GM21447 (cell line): ENCODE data around the gene LTF.

Experiments used
- ATAC-seq: cut with Tn5 transposase; IDR thresholded peaks from one replicate; pipeline ENCODE4 v1.9.1; 2021; ENCODE audit not compliant: unreplicated experiment

Gene LTF

DNA sequence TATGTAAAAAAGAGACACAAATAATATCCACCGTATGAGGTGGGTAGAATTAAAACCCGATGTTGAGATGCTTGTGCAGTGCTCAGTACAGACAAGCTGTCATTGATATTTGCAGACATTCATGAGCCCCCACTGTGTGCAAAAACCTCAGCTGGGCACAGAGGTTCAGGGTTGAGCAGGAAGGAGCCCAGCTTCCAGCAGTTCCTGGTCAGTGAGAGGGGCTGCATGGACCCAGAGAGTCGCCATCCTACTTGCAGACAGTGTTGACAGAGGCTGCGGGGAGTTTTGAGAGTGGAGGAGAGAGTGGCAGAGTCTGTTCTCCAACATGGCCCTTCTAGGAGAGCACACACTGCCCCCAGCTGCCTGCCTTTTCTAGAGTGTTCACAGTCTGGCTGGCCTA is 6.1 kb upstream of the LTF start:
- no peak for ATAC-seq

DNA sequence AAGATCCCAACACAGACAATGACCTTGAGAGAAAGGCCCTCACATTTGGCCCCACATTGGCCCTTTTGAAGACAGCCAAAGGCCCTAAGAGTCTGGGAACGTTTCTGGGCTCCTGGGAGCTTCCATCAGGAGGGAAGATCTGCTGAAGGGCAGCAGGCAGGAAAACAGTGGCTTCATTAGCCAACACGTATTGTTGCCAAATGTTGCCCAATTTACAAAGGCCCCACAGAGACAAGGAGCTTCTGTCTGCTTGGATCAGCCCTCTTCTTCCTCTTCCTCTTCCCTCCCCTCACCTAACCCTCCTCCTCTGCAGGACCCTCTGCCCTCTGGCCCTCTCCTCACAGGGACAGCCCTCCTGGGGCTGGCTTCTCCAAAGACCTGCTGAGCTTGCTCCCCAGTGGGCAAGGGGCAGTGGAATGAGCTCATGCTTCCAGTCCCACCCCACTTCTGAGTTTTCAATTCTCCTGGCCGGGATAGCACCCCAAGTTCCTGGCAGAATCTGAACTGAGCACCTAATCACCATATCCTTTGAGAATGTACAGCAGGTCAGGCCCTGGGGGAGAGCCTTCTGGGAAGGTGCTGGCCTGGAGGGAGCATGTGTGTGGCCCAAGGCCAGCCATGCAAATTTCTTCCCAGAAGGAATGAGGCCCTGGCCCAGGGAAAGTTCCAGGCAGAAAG is 5.1 kb upstream of the LTF start:
- ATAC-seq = no peak

DNA sequence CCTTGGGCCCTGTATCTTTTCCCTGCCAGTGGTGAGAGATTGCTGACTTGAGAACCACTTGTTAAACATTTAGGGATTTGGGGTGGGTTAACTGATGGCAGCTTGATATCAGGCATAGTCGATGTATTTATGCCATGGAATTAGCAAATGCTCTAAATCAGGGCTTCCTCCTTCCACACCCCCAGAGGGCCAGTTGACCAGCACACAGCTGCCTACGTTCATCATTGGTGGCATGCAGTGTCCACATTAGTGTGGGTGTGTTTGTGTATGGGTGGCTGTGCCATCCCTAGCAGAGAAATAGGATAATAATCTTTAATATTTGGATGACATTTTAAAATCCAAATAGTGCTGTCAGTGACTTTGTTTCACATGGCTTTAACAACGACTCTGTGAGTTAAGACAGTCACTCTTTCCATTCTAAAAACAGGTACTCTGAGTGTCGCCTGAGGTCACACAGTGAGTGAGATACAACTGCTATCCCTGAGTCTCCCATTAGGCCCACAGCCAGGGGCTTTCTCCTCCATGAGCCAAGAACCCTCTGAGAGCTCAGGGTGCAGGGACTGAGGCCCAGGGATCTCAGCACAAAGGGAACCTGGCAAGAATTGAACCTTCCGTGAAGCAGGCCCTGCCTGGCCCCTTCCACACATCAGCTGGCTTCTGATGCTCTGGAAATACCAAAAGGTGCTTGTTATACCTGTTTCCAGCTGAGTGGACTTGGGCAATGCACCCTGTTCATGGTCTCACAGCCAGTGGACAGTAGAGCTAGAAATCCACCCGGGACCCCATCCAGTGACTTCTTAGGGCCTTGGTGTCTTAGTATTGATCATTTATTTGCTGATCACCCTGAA is 4.3 kb upstream of the LTF start:
- no peak for ATAC-seq

DNA sequence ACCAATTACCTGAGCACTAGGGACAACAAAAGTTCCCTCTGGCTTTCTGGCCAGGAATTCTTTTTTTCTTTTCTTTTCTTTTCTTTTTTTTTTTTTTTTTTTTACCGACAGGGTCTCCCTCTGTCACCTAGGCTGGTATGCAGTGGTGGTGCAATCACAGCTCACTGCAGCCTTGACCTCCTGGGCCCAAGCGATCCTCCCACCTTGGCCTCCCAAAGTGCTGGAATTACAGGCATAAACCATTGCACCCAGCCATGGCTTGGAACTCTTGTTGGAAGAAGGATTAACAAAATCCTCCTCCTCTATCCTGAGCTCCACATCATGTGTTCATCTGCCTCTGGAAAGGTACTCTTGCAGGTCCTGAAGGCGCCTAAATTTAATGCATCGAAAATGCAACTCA is 2.9 kb upstream of the LTF start:
- no peak for ATAC-seq

DNA sequence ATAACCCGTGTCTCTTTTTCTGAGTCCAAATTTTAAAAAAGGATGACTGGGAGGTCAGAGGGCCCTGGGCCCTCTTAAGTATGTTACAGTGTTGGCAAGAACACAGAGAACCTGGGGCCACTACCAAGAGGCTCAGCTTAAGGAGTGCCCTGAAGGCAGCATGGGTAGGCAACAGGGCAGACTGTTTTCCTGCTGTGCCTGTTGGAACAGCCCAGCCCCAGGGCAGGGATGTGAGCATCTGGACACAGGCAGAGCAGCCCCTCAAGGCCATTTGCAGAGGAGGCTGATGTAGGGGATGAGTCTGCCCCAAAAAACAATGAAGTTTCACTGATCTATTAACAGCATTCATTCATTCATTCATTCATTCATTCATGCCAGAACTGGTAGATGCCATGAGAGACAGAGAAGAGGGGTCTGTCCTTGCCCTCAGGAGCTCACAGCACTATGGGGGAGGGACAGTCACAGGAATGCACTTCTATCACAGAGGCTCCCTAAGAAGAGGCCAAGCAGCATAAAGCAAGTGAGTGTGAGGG is 2.2 kb upstream of the LTF start:
- ATAC-seq = no peak

DNA sequence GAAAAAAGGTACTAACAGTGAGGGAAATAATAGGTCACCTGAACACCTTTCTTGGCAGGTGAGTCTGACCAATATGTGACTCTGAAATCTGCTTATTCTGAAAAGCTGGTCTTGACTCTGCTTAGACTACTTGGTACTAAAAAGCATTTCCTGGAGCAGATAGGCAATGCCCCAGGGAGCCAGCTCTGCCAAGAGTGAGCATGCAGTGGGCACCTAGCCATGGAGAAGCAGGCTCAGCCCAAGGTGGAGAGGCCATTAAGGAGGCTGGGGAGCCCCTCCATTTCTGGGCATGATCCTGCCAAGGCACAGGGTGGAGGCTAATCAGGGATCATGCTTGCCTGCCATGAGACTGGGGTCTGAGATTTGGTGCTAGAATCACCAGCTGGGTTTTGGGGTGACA is 1.6 kb upstream of the LTF start:
- ATAC-seq = no peak

DNA sequence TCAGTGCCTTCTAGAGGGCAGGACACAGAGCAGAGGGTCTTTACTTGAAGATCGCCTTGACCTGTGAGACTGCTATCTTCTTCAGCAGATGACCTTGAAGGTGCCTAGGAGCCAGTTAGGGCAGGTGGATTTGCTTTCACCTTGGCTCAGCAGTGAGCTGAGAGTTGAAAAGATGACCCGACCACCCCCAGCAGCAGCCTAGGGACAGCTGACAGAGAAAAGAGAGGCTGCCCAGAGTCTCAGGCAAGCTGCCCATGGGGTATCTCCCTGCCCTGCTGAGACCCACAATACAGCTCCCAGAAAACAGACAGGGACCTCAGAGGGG is 453 bp upstream of the LTF start:
- no peak for ATAC-seq

DNA sequence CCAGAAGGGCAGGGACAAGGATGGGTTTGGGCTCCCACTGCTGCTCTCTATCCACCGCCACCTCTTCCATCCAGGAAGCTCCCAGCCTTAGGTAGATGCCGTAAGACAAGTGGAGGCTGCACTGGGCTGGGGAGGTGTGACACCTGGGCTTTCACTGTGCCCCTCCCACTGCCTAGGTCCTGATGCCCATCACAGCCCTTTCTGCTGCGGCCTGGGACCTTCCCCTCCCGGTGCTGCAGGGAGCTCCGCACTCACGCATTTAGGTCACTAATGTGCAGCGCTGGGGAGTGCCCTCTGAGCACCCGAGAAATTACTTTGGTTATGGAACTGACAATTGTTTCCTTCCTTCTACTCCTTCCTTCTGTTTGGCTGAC is 850 bp downstream of the LTF start:
- ATAC-seq = no peak

DNA sequence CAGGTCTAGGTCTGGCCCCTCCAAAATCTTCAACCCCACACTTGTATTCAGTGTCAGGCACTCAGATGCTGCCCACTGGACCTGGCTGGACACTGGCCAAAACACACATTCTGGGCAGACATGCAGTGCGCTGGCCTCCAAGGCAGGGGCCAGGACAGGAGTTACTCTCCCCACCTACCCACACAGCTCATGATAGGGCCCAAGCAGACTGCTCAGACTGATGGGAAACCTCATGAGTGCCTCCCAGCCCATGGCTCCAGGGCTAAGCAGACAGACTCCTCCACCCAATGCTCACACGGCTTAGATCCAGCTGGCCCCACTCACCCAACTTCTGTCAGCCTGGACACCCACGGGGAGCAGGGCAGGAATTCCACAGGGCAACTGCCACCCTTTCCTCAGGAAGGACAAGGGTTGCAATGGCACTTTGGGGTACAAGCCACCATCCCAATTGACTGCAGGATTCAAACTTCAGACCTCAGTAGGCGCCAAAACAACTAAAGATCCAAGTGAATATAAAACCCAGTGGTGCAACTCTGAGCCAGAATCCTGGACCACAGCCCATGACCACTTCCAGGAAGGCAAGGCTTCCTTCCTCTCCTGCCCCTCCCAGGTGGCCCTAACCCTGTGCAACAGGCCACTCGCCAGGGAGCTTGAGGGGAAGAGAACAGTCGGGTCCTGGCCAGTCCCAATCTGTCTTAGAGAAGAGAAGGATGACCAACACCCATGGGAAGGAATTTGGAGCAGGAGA is 1.4 kb downstream of the LTF start:
- no peak for ATAC-seq

DNA sequence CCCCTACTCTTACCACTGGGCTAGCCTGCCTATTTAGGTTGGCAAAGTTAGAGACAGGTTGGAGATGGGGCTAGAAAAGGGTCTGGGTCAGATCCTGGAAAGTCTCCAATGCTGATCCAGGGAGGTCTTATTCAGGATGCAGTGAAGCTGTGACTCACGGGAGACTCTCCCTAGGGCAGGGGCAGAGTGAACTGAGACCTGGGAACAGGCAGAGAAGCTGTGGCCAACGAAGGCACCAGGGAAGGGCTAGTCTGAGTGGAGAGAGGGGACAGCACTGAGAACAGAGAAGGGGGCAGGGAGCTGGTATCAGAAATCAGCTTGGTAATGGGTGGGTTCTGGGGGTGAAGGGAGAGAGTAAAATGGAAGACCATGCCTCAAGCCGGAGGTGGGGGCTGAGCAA is 2.2 kb downstream of the LTF start:
- no peak for ATAC-seq

DNA sequence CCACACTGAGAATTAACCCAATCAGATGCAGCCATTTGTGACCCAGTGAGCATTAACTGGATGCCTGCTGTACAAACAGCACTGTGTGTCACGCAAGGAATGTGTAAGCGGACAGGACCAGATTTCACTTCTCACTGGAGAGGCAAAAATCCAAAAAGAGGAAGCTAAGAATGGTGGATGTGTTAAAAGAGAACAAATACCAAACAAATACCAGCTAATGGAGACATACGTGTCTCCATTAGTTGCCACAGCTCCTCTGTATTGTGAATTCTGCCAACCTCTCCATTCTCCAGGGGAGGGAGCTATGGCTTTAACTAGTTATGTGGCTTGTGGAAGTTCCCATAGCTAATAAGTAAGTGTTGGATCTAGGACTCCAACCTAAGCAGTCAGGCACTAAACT is 2.6 kb downstream of the LTF start:
- ATAC-seq = no peak

DNA sequence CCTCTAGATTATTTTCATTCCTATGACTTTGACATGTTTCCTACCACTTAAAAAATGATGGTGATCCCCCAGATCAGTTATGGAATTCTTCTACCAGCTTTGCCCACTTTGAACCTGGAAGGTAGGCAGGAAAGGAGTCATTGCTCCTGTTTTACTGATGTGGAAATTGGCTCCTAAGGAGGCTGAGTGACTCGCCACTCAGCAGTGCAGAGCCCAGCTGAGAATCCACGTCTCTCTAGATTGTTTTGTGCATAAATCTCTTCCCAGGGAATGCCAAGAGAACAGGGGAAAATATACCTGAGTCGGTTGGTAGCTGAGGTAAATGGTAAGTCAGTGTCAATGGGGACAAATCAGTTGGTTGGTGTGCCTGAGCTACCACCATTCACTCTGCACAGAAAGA is 4.7 kb downstream of the LTF start:
- no peak for ATAC-seq

DNA sequence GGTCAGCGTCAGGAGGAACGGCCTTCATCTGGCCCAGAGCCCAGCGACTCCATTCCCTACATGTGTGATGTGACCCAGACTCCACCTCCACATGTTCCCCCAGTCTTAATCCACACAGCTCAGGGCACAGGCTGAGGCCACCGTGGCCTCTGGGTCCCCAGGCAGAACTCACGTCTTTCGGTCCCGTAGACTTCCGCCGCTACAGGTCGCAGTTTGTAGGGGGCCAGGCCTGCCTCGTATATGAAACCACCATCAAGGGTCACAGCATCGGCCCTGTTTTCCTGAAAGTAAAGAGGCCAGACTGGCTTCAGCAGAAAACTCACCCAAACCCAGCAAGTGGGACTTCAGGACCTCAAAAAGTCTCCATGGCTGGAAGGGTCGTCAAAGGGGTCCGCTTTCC is 8.6 kb downstream of the LTF start:
- ATAC-seq = no peak

DNA sequence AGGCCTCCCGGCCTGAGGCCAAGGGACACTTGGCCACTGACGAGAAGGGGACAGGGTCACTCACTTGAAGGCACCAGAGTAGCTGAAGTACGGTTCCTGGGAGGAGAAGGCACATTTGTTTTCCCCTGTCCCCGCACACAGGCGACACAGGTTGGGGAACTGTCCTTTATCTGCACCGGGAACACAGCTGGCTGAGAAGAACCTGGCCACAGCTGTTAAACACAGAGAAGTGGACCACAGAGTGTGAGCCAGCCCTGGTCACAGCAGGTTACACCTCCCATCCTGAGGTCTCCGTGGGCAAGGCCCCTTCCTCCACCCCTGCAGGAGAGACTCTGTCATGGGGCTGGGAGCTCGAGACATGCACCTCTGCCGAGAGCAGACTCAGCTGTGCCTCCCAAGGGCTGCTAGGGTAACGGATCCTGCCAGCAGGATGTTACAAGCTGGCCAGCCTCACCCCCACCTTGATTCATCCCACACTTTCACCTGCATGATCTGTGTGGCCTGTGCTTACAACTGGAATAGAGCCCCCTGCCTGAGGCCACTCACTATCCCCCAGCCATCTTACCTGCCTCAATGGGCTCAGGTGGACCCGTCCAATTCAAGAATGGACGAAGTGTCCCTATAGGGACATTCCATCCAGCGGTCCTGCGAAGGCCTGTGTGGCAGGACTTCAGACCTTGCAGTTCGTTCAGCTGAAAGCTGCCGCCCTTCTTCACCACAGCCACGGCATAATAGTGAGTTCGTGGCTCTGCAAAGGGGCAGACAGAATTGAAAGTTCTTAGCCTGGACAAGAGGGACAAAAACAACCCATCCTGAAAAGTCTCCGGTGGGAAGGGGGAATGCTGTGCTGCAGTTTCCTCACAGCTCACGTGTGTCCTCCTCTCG is 9.2 kb downstream of the LTF start:
- ATAC-seq = no peak

DNA sequence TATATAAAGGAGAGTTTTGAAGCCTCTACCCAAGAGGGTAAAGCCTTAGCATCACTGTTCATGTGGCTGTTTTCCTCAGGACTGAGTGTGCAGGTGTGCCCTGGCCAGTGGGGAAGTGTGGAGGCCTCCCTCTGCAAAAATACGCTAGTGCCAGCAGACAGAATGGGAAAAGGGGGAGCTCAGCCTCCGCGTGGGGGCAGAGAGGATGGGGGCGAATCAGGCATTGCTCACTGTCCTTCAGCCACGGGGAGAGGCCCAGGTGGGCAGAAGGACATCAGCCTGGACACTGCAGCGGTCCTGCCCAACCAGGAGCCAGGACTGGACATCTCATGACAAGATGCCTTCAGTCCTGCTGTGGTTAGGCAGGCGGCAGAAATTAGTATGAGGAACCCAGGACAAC is 10.1 kb downstream of the LTF start:
- no peak for ATAC-seq

DNA sequence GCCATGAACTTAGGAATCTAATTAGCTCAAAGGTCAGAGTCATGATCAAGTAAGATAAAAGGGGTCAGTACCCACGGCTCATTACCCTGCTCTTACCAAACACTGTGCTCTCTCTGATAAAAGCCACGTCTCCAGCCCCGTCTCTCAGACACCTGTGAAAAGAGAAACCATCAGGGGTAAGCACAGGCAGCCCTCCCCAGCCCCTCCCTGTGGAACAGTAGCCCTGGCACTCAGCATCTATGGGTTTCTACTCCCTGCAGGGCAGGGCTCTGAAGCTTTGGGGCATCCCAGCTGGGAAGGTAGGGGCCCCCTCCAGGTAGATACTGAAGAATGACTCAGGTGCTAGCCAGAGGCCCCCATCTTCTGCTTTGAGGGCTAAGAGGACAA is 10.5 kb downstream of the LTF start:
- ATAC-seq = no peak

DNA sequence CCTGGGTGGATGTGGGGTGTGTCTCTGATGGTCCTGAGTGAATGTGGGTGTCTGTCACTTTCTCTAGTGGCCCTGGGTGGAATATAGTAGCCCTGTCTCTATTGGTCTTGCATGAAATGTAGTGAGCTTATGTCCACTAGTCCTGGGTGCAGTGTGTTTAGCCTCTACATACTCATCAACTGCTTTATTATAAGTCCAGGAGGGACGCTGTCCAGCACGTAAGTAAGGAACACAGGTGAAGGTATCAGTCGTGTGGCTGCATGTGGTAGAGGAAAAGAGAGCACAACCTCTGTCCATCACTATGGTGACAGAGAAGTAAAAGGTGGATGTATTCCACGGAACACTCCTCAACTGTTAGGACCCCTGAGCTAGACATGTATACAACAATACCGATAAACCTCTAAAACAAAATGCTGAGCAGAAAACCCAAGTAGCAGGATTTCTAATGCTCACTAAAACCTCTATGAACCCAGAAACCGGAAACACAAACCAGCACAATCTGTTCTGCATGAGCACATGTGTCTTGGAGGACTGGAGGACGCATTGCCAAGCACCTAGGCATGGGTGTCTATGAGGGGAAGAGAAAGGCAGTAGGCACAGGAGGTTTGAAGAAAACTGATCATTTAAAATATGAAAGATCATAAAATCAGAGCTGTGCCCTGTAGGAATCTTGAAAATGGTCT is 11.0 kb downstream of the LTF start:
- ATAC-seq = no peak

DNA sequence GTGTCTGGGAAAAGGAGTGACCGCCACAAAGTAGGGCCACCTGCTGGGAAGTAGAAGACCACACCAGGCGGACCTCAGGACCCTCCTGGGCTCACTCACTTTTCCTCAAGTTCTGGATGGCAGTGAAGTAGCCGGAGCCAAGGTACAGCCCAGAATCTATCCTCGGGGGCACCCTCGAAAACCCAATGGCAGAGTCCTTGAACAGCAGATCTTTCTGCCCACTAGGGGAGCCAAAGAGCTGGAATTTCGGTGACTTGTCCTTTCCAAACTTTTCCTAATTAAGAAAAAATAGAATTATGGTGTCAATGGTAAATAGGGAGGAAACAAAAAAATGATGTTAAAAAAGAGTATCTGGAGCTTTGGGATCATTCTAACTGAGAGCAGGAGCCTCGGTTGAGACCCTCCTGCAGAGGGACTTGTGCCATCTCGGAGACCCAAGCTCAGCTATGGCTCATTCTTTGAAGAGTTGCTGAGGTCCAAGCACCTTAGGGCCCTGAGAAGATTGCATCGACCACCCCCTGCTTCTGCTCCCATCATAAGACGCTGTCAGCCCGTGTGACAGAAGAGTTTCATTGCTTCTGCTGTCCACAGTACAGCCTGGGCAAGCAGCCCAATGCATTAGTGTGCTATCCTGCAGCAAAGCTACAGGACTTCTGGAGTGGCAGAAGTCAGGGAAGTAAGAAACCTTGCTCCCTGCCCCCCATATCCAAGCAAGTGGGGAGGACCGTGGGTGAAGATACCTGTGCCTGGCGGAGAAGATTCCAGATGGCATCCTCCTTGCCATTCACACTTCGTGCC is 14.8 kb downstream of the LTF start:
- ATAC-seq = no peak

DNA sequence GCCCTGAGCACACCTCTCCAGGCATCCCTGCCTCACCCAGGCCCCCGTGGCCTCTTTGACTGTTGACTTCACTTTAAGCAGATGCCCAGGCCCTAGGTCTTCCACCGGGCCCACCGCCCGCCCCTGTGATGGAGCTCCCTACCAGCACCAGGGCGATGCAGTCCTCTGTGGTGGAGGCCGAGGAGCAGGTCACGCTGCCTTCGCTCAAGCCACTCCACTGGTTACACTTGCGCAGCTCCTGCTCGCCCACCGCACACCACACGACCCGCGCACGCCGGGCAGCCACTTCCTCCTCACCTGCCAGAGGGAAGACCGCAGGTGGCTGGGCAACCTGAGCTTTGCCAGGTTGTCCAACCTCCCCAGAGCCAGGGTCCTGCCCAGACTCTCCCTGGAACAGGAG is 16.0 kb downstream of the LTF start:
- ATAC-seq = no peak
